ENCODE results near the gene ACTL6B.

ACTL6B gene

DNA sequence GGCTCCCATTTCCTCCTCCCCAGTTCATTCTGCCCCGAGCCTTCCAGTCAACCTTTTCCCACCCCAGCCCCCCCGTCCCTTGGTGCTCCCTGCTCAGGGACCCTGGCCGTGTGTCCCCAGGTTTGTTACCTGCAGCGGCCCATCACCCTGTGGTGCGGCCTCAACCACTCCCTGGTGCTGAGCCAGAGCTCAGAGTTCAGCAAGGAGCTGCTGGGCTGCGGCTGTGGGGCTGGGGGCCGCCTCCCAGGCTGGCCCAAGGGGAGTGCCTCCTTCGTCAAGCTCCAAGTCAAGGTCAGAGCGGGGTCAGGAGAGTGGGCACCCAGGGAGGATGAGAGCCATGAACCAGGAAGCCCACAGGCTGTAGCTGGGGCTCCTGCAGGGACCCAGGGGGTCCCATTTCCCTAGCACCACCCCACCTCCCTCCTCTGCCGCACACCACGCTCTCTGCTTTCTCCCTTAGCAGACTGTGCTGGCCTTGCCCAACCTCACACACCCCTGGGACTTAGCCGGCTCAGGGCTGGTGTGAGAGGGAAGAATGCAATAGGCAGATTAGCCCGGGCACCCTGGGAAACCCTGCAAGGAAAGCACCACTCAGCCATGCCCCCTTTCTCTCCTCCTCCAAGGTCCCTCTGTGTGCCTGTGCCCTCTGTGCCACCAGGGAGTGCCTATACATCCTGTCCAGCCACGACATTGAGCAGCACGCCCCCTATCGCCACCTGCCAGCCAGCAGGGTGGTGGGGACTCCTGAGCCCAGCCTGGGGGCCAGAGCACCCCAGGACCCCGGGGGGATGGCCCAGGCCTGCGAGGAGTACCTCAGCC, 56.1 kb downstream of the ACTL6B start:
- DNase-seq (ENCODE audit: low spot score): no peak

DNA sequence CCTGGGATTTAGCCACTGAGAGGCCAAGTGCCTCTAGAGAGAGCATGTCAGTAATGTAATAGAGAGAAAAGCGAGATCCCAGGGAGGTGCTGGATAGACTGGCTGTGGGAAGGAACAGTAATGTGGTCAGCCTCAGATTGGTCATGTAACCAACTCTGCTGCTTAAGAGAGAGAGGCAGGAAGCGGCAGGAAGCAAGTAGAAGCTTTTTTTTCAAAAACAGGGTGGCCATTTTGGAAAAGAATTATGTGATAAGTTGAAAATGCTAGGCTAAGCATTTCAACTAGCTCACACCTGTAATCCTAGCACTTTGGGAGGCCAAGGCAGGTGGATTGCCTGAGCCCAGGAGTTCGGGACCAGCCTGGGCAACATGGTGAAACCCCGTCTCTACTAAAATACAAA, 57.8 kb downstream of the ACTL6B start:
- no peak for DNase-seq (ENCODE audit: low spot score)

DNA sequence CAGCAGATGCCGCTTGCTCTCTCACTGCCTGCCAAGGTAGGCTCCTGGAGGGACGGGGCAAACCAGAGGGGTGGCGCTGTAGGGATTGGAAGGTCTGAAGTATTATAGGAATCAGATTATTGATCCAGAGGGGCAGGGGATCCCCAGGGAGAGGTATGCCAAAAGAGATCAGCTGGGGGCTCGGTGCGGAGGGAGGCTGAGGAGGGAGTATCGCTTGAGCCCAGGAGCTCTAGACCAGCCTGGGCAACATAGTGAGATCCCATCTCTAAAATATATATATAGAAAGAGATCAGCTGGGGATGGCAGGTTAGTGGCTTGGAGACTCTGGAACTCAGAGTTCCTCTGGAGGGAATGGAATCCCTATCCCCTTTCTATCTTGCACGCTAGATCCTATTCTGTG, 61.1 kb downstream of the ACTL6B start:
- DNase-seq (ENCODE audit: low spot score): no peak
